H7 (cell line): ENCODE results near the gene ZCCHC3. TPM values are rescaled to one million over a fixed set of nuclear protein-coding genes. Genes with fewer than 3 reads are reported as not detected.

ENCODE experiments used
- DNase-seq: peaks from one replicate; pipeline ENCODE4 v3.0.0; 2012
- H3K27me3 ChIP-seq: 2 replicates; pipeline ENCODE4 v1.6.0; 2011; ENCODE audit warnings: mild to moderate bottlenecking, low read length; ENCODE audit not compliant: control insufficient read depth, insufficient read depth
- H3K36me3 ChIP-seq: replicated peaks from 2 replicates; pipeline ENCODE4 v1.5.1; 2011; ENCODE audit warnings: low read length; ENCODE audit not compliant: control insufficient read depth, insufficient read depth
- H3K4me3 ChIP-seq: 2 replicates; pipeline ENCODE4 v1.5.1; 2011; ENCODE audit warnings: low read depth, mild to moderate bottlenecking, control low read depth, low read length, moderate library complexity; ENCODE audit not compliant: insufficient read depth
- total RNA-seq: library from RNA; depleted of rRNA; stranded (reverse); fragments of >200 nt; shearing (Covaris generic); gene quantifications from 2 replicates; pipeline ENCODE4 v1.2.3, GENCODE V29; 2014

The ZCCHC3 gene
- total RNA-seq, 1 experiment from 2014 or later: 27.9 TPM

DNA sequence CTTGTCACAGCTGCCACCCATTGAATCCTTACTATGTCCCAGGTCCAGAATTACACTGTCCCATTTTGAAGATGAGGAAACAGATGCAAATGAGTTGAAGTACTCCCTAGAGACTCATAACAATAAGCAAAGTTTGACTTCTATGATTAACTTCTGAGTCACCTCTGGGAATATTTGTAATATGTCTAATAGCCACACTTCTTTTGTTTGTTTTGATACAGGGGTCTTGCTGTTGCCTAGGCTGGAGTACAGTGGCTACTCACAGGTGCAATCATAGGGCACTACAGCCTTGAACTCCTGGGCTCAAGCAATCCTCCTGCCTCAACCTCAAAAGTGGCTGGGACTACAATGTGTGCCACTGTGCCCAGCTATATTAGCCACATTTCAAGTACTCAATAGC, 16.6 kb downstream of the ZCCHC3 start:
- no peaks in the 10 kb centered on the region for H3K27me3 ChIP-seq
- no peaks in the 10 kb centered on the region for H3K36me3 ChIP-seq
- no peak for DNase-seq
- no peak overlapping the region for H3K4me3 ChIP-seq

DNA sequence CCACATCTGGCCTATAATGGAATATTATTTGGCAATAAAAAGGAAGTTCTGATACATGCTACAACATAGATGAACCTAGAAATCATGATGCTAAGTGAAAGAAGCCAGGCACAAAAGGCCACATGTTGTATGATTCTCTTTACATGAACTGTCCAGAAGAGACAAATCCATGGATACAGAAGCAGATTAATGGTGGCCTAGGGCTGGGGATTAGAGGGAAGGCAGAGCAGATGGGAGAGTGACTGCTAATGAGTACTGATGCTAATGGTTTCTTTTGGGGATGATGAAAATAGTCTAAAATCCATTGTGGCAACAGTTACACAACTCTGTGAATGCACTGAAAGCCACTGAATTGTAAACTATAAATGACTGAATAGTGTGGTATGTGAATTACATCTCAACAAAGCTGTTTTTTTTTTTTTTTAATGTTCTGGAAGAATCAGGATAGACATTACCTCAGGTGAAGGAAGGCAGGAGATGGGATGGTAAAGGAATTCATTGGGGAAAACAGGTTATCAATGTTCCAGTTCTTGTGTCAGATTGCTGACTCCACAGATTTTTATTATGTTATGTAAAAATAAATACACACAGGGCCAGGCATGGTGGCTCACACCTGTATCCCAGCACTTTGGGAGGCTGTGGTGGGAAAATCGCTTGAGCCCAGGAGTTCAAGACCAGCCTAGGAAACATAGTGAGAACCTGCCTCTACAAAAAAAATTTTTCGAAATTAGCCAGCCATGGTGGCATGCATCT, 19.1 kb downstream of the ZCCHC3 start:
- no peaks in the 10 kb centered on the region for H3K27me3 ChIP-seq
- no peaks in the 10 kb centered on the region; the same call in 1 of the 2 replicates for H3K36me3 ChIP-seq
- DNase-seq: no peak
- no peak overlapping the region for H3K4me3 ChIP-seq

DNA sequence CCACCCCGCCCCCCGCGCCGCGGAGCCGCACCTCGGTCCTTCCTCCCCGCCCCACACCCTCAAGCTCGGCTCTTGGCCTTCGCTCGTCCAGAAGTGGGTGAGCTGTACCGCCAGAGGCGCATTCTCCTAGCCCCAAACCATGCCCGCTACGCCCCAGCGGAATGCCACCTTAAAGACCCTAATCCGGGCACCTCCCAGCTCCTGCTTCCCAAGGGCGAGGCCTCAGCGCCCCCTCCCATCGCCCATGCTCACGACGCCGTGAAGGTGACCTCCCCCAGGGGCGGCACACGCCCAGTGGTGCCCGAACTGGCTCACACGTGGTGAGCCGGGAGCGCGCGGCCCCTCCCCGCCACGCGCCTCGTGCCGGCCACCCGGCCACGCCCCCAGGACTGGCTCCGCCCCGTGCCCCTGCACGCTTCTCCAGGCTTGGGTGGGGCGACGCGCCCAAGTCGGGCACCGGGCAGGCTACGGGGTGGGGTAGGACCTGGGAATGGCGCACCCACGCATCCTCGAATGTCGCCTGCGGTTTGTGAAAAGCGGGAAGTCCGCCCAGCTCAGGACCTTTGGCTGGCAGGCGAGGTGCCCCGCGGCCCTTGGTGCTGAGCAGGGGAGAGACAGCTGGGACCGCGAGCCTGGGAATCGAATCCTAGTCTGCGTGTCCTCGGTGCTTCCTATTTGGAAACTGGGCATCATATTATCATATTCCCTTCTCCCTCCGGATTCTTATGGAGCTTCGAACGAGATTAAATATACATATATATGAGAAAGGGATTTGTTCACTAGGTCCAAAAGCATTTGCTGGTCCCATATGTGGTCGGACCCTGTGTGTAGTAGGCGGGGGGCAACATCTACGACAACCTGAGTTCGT, 27.0 kb downstream of the ZCCHC3 start:
- peak; percentile 94 for DNase-seq
- peaks cover 3% of the 10 kb centered on the region for H3K36me3 ChIP-seq
- peak overlapping the region; percentile 61 for H3K4me3 ChIP-seq
- no peaks in the 10 kb centered on the region for H3K27me3 ChIP-seq

DNA sequence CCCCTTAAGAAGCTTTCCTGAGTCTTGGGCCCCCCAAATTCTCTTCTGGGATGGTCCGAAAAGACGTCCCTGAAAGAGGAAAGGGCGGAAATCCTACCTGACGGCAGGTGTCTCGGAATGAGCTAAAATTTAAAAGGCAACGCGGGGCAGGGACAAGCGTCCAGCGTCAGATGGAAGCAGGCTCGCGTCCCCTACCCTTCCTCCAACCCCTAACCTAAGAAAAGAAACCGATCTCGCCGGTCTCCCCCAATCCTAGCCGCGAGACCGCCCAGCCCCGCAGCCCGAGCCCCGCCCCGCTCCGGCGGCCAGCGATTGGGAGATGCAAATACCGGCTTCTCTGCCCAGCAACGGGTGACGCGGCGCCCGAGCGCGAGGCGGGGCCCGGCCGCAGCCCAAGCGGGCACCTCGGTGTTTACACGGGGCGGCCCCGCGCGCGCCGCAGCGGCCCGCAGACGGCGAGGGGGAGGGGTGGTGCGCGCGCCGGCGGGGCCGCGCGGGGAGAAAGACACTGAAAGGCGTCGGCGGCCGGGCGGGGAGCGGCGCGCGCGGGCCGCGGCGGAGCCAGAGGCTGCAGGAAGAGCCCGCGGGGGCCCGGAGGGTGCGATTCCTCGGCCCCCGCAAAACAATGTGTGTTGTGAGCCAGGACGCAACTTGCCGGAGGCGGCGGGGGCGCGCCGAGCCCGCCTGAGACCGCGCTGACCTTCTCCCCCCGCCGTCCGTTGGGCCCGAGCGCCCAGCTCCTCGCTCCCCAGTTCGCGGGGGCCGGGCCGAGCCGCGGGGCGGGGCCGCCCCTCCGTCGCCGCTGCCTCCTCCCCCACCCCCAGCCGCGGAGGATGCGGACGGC, 27.9 kb downstream of the ZCCHC3 start, which contains the start of gene SOX12:
Gene SOX12 (plus strand): TSS at position 508 of the 844 bp plus-strand sequence. CDS start 373 bp downstream, outside the sequence.
- H3K4me3 ChIP-seq: peak within 1 kb of the TSS; percentile 98
- DNase-seq: peak; percentile 96
- peaks cover 3% of the 10 kb centered on the region for H3K36me3 ChIP-seq
- H3K27me3 ChIP-seq: no peaks in the 10 kb centered on the region

DNA sequence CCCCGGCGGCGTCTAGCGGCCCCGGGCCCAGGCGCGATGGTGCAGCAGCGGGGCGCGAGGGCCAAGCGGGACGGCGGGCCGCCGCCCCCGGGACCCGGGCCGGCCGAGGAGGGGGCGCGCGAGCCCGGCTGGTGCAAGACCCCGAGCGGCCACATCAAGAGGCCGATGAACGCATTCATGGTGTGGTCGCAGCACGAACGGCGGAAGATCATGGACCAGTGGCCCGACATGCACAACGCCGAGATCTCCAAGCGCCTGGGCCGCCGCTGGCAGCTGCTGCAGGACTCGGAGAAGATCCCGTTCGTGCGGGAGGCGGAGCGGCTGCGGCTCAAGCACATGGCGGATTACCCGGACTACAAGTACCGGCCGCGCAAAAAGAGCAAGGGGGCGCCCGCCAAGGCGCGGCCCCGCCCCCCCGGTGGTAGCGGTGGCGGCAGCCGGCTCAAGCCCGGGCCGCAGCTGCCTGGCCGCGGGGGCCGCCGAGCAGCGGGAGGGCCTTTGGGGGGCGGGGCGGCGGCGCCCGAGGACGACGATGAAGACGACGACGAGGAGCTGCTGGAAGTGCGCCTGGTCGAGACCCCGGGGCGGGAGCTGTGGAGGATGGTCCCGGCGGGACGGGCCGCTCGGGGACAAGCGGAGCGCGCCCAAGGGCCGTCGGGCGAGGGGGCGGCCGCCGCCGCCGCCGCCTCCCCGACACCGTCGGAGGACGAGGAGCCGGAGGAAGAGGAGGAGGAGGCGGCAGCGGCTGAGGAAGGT, 28.7 kb downstream of the ZCCHC3 start:
- Histone ChIP-seq H3K27me3 (no peaks in the 10 kb centered on the region), H3K36me3 (peaks cover 3% of the 10 kb centered on the region), H3K4me3 (peak overlapping the region; percentile 98)
- peak; percentile 87 for DNase-seq

DNA sequence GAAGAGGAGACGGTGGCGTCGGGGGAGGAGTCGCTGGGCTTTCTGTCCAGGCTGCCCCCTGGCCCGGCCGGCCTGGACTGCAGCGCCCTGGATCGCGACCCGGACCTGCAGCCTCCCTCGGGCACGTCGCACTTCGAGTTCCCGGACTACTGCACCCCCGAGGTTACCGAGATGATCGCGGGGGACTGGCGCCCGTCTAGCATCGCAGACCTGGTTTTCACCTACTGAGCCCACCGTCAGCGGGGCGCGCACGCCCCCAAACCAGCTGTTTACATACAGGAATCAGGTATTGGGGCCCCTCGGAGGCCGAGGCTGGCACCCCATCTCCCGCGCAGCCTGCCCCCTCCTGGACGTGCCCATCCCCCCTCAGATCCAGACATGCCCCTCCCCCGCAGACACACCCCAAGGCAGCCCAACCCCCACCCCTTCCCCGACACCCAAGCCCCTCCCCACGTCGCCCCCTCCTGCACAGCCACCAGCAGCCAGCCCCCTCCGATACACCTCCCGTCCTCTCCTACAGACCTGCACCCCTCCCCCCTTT, 29.3 kb downstream of the ZCCHC3 start:
- Histone ChIP-seq H3K4me3 (peak overlapping the region; percentile 98), H3K27me3 (no peaks in the 10 kb centered on the region), H3K36me3 (peaks cover 3% of the 10 kb centered on the region)
- DNase-seq: no peak

DNA sequence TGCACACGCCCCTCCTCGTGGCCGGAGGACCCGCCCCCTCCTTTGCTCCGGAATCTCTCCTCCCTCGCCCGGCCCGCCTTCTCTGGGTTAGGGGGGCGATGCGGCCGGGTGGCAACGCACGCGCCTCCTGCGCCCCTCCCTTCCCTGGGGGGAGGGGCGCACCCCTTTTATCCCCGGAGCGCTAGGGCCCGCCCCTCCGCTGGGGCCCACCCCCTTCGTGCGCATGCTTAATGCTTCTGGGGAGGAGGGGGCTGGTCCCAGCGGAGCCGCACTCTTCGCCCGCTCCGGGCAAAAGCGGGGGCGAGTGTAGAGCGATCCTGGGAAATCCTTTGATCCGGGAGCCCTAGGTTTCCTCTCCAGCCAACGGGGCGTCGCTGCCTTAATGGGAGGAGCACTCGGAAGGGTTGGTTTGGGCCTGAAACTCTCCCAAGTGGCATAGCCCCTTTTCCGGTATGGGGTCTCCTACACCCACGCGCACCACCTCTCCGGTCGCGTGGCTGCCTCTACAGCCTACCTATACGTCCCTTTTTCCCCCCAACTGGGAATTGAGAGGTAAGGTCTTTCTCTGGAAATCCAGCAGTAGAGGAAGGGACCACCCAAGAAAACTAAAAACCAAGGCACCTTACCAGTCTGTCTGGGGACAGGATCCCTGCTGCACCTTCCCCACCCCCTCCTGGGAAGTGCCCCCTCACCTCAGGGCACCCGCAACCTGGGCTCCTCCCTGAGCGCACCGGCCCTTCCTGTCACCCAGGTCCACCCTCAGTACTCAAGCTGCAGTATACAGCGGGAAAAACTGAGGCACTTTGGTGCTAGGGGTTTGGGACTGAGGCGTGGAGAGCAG, 30.0 kb downstream of the ZCCHC3 start:
- DNase-seq: peak; percentile 99
- Histone ChIP-seq H3K4me3 (peak overlapping the region; percentile 61), H3K36me3 (peaks cover 3% of the 10 kb centered on the region), H3K27me3 (no peaks in the 10 kb centered on the region)

DNA sequence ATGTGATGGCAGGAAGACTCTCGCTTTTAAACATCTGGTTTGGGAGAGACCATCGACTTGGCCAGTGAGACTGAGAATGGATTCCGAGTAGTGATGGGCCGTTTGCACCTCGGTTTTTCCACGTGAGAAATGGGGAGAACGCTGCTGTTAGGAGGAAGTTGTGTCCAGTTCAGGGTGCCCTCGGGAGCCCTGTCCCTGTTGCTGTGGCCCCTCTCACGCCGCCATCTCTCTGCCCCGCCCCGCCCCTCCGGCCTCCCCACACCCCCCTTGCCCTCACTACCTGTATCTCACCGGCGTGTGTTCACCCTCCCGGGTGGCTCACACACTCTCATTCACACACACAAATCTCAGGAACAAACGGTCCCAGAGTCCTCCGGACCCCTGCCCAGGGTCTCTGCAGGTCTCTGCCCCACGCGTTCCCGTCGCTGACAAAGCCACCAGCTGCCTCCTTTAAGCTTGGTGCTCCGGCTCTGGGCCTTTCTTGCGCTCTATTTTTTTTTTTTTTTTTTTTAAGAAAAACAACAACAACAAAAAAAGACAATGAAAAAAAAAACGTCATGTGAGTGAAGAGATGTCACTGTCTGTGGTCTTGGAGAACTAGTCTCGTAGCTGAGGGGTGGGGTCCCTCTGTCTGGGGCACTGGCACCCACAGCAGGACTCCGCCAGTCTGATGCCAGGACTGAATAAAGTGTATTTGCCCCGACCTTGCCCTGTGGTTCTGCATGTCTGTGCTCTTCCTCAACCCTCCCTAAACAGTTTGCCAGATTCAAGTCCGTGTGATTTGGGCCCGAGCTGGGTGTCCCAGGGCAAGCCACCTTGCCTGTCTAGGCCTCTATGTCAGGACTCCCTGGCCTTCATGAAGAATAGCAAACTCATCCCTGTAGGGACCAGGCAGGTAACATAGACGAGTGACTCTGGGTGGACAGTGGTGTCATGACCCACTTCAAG, 30.9 kb downstream of the ZCCHC3 start:
- H3K27me3 ChIP-seq: no peaks in the 10 kb centered on the region
- peak overlapping the region; percentile 61 for H3K4me3 ChIP-seq
- no peak for DNase-seq
- H3K36me3 ChIP-seq: peaks cover 3% of the 10 kb centered on the region

DNA sequence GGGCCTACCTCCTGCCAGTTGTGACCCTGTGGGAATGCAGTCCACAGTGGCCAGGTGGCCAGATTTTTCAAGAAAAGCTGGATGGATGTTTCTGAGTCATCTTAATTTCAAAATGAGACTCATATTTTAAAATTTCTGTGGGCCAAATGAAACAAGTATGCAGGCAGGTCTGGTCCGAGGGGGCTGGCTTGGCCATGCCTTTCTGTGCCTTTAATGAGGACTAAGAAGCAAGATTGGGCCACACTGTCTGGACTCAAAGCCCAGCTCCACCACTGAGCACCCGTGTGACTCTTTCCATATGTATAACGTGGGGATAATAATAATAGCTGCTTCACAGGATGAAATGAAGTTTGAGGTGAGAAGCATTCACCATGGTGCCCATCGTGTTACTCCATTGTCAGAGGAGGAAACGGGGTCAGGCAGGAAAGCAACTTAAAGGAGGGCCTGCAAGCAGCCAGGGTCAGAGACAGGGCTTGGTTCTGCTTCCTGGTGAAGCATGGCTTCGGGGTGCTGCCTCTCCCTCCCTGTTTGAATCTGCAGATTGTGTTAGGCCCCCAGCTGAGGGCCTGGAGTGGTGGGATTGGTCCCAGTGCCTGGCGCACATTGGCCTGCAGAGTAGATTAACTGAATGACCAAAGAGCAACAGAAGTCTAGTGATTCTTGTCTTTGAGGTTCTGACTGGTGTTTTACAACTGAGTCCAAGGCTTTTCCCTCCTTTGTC, 31.8 kb downstream of the ZCCHC3 start:
- H3K27me3 ChIP-seq: no peaks in the 10 kb centered on the region
- H3K36me3 ChIP-seq: peaks cover 3% of the 10 kb centered on the region
- H3K4me3 ChIP-seq: no peak overlapping the region
- no peak for DNase-seq

DNA sequence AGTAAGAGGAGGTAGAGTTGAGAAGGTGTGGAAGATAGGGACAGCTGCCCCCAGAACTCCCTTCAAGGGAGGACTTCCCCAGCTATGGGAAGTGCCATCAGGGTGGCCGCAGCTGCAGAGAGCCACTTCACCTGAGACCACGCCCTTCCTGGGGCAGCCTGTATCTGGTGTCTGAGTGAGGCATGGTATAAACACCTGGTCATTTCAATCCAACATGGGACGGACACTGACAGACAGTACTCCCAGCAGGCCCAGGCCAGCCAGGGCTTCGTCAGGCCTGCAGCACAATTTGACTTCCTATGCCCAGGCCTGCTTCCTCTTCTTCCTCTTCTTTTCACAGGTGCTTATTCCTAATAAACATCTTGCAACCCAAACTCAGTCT, 32.5 kb downstream of the ZCCHC3 start:
- Histone ChIP-seq H3K27me3 (no peaks in the 10 kb centered on the region), H3K36me3 (peaks cover 3% of the 10 kb centered on the region), H3K4me3 (no peak overlapping the region)
- DNase-seq: no peak

DNA sequence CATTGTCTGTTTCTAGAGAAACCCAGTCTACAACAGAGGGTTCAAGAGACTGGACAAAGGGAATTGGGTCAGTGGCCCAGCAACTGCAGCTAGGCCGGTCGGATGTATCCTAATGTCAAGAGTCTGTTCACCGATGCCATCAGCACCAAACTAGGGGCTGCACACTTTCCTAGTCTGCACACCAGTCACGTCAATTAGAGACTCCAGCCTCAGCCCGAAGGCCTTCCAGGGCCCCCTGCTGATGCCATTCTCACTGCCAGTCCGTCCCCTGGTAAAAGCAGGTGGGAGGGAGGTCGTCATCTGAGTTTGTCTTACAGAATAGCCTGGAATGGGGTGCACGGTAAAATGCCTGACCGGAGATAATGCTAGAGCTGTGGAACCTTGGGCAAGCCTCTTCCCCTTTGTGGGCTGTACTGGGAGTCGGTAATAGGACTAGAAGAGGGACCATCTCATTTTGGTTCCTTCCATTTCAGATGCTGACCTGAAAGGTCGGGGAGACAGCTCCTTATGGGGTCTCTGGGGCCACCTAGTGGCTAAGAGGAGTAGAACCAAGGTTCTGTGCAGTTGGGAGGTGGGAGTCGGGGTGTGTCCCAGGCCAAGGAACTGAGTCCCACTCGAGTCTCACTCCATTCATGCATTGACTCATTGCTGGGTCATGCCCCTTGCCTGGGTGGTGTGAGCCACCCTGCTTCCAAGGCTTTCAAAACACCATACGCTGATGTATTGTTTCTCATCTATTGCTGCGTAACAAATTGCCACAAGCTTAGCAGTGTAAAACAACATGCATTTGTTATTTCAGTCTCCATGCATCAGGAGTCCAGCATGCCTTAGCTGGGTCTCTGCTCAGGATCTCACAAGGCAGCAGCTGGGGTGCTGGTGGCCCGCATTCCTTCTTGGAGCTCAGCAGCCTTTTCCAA, 33.1 kb downstream of the ZCCHC3 start:
- peaks cover 3% of the 10 kb centered on the region for H3K36me3 ChIP-seq
- no peak overlapping the region for H3K4me3 ChIP-seq
- no peaks in the 10 kb centered on the region for H3K27me3 ChIP-seq
- peak; percentile 88 for DNase-seq
